ENCODE data around the gene GOT2. TPM values are rescaled to one million over a fixed set of nuclear protein-coding genes. Genes with fewer than 3 reads are reported as not detected.
A peak's percentile ranks its signal among the peaks of the same experiment; 100 is the strongest.
"Not testable (repeated sequence)": the region's sequence is repeated elsewhere in the genome, so short reads cannot be mapped to it uniquely, and the experiment has no call there.

GOT2 gene
- total RNA-seq, 1 donor from 2014 or later: 121 TPM

DNA sequence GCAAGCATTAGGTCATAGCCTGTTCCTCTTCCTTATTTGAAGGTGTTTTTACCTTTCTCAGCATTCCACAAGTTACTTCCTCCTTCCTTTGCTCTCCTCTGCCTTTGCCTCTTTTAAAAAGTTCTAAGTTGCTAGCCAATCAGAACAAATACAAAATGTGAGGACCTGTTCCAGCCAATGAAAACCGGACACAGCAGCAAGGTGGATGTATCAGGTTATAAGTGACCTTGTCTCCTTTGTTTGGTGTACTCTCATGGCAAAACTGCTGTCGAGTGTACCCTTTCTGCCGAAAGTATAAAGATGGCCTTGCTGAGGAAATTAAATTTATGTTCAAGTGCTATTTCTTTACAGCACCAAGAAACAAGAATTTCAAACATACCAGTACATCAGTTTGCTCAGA, 2.2 kb upstream of the GOT2 start:
- H3K4me1 Mint-ChIP-seq (ENCODE audit: low read depth): peaks cover 17% of the 10 kb centered on the region
- H3K27me3 Mint-ChIP-seq (ENCODE audit: low read depth); intact Hi-C loops (cut with micrococcal nuclease); DNase-seq (ENCODE audit: low spot score); H3K27ac Mint-ChIP-seq; H3K9me3 Mint-ChIP-seq; H3K4me3 Mint-ChIP-seq (ENCODE audit: low read depth): not testable (repeated sequence)
- peaks cover 11% of the 10 kb centered on the region for H3K36me3 Mint-ChIP-seq (ENCODE audit: low read depth)

DNA sequence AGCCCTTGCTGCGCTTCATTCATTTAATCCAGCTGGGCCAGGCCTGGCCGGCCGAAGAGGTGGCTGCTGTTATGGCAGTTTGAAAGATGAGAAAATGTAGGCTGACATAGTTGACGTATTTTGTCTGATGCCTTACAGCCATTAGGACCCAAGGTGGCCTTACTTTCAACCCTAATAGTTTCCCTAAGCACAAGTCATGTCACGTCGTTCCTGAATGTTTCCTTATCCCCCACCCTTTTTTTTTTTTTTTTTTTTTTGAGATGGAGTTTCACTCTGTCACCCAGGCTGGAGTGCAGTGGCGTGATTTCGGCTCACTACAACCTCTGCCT, 307 bp upstream of the GOT2 start:
- DNase-seq (ENCODE audit: low spot score): no peak
- H3K36me3 Mint-ChIP-seq (ENCODE audit: low read depth): peaks cover 18% of the 10 kb centered on the region
- peaks cover 2% of the 10 kb centered on the region for H3K27me3 Mint-ChIP-seq (ENCODE audit: low read depth)
- intact Hi-C loops (cut with micrococcal nuclease): loop anchor here (1.0 to 5.0 kb wide), 5 partner anchors 22 to 237 kb away; partner anchors contain the start of genes CNOT1, SETD6 and SLC38A7
- peak overlapping the region; percentile 99 for H3K4me3 Mint-ChIP-seq (ENCODE audit: low read depth)
- H3K9me3 Mint-ChIP-seq: no peaks in the 10 kb centered on the region
- H3K27ac Mint-ChIP-seq: peak overlapping the region; percentile 98
- H3K4me1 Mint-ChIP-seq (ENCODE audit: low read depth): peaks cover 24% of the 10 kb centered on the region

- Mint-ChIP-seq H3K27ac (peak overlapping the region; percentile 94), H3K4me1 (ENCODE audit: low read depth) (peaks cover 26% of the 10 kb centered on the region), H3K9me3 (no peaks in the 10 kb centered on the region), H3K27me3 (ENCODE audit: low read depth) (peaks cover 2% of the 10 kb centered on the region), H3K4me3 (ENCODE audit: low read depth) (peak overlapping the region; percentile 99), H3K36me3 (ENCODE audit: low read depth) (peaks cover 18% of the 10 kb centered on the region)
- intact Hi-C loops (cut with micrococcal nuclease): loop anchor here (5.0 kb wide), 3 partner anchors 51 to 236 kb away; partner anchors contain the start of genes SETD6 and SLC38A7
- DNase-seq (ENCODE audit: low spot score): no peak
Measured at GRCh38 chr16:58733248-58733670, 857 bp downstream of the GOT2 start.

- Mint-ChIP-seq H3K27me3 (ENCODE audit: low read depth) (peaks cover 2% of the 10 kb centered on the region), H3K27ac (peak overlapping the region; percentile 94), H3K4me3 (ENCODE audit: low read depth) (peak overlapping the region; percentile 99), H3K36me3 (ENCODE audit: low read depth) (peaks cover 18% of the 10 kb centered on the region), H3K9me3 (no peaks in the 10 kb centered on the region), H3K4me1 (ENCODE audit: low read depth) (peaks cover 26% of the 10 kb centered on the region)
- no peak for DNase-seq (ENCODE audit: low spot score)
- intact Hi-C loops (cut with micrococcal nuclease): loop anchor here (5.0 kb wide), 3 partner anchors 50 to 235 kb away; partner anchors contain the start of genes SETD6 and SLC38A7
Measured at GRCh38 chr16:58732545-58733247, 1.4 kb downstream of the GOT2 start.

- H3K27ac Mint-ChIP-seq: no peak overlapping the region
- no peaks in the 10 kb centered on the region for H3K9me3 Mint-ChIP-seq
- peaks cover 18% of the 10 kb centered on the region for H3K36me3 Mint-ChIP-seq (ENCODE audit: low read depth)
- no peaks in the 10 kb centered on the region for H3K27me3 Mint-ChIP-seq (ENCODE audit: low read depth)
- no peak overlapping the region for H3K4me3 Mint-ChIP-seq (ENCODE audit: low read depth)
- H3K4me1 Mint-ChIP-seq (ENCODE audit: low read depth): peaks cover 29% of the 10 kb centered on the region
- DNase-seq (ENCODE audit: low spot score): no peak
- intact Hi-C loops (cut with micrococcal nuclease): loop anchor here (5.0 kb wide), 3 partner anchors 49 to 234 kb away; partner anchors contain the start of genes SETD6 and SLC38A7
Measured at GRCh38 chr16:58730724-58731370, 3.3 kb downstream of the GOT2 start.

DNA sequence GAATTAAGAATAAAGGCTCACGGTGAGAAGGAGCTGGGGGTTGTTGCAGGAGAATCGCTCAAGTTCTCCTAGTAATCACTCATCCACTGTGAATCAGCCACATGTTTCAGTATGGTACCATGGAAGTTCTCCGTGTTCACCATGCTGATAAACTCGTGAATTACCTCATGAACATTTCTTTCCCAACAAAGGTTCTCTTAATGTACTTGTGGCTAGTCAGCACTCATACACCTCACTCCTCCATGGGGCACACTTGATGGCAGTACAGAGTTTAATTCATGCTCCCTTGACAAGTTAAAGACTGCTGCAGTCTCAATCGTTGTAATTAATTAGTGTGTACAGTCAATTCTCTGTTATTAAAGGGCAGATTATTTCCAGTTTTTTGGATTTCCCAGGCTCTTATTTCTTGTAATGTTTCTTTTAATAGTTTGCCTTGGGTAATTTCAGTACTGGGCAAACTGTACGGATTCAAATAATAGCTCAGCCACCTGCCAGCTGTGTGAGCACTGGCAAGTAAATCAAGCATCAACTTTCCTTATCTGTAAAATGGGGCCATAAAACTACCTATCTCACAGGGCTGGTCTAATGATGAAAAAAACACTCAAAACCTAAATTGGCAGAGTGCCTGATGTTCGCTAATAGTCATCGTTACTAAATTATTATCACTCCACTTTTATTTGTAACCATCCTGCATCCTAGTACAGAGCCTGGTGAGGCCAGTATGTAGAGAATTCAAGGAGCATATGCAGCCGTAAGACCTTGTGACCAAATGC, 6.1 kb downstream of the GOT2 start:
- Mint-ChIP-seq H3K27ac (no peak overlapping the region), H3K9me3 (no peaks in the 10 kb centered on the region), H3K4me3 (ENCODE audit: low read depth) (no peak overlapping the region), H3K27me3 (ENCODE audit: low read depth) (no peaks in the 10 kb centered on the region), H3K36me3 (ENCODE audit: low read depth) (peaks cover 31% of the 10 kb centered on the region), H3K4me1 (ENCODE audit: low read depth) (peaks cover 23% of the 10 kb centered on the region)
- no peak for DNase-seq (ENCODE audit: low spot score)
- intact Hi-C loops (cut with micrococcal nuclease): no loop called here

DNA sequence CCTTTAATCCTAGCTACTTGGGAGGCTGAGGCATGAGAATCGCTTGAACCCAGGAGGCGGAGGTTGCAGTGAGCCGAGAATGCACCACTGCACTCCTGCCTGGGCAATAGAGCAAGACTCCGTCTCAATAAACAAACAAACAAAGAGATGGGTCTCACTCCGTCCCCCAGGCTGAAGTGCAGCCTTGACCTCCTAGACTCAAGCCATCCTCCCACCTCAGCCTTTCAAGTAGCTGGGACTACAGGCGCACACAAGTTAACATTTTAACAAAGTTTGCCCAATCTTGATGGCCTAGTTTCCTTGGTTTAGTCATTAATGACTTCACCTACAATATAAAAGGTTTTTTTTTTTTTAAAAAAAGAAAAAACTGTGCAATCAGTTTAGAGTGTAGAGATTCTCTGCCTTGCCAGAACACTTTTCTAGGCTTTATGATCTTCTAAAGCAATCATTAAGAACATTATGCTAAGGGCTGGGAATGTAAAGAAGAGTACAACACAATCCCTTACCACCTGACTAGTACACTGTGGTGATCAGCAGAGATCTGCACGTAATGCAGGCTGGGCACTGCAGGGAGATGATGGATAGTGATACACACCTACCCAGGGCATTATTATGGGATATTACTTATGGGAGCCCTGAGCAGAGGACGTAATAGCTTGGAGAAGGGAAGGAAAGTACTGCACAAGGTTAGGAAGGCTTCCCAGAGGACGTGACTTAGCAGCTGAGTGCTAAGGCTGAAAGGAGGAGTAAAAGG, 6.9 kb downstream of the GOT2 start:
- Mint-ChIP-seq H3K36me3 (ENCODE audit: low read depth) (peaks cover 33% of the 10 kb centered on the region), H3K4me1 (ENCODE audit: low read depth) (peaks cover 17% of the 10 kb centered on the region), H3K27me3 (ENCODE audit: low read depth) (no peaks in the 10 kb centered on the region), H3K4me3 (ENCODE audit: low read depth) (no peak overlapping the region), H3K27ac (peak overlapping the region; percentile 3), H3K9me3 (no peaks in the 10 kb centered on the region)
- intact Hi-C loops (cut with micrococcal nuclease): no loop called here
- no peak for DNase-seq (ENCODE audit: low spot score)

DNA sequence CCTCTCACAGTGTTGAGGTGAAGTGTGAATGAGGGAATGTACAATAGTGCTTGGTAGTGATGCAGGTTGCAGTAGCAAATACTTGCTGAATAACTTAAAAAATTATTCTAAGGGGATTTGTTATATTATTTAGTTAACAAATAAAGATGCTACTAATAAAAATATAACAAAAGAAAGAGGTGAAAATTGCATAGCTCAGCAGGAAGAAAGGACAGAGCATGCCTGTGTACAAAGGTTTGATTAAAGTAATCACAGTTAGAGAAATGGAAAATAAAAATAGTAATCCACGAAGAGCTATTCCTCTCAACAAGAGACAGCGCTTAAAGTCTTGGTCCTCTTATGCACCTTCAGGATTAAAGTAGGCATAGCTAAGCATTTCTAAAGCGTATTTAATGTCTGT, 11.0 kb downstream of the GOT2 start:
- H3K4me1 Mint-ChIP-seq (ENCODE audit: low read depth): peaks cover 3% of the 10 kb centered on the region
- no peaks in the 10 kb centered on the region for H3K27me3 Mint-ChIP-seq (ENCODE audit: low read depth)

DNA sequence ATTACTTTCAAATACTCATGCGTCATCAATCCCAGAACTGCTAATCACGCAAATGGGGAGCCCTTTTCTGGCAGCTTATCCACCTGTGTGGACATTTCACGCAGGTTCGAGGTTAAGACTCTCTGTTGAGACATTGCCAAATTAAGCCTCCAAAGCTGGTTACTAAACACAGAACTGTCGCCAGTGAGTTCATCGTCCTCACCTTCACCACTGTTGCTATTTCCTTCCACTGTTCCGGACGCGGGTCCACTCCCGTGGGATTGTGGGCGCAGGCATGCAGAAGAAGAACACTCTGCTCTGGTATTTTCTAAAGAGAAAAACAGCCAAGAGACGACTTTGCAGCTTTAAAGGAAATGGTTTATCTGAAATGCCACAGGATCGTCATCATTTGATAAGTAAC, 16.1 kb downstream of the GOT2 start:
- peaks cover 68% of the 10 kb centered on the region for H3K36me3 Mint-ChIP-seq (ENCODE audit: low read depth)
- no peak overlapping the region for H3K4me3 Mint-ChIP-seq (ENCODE audit: low read depth)

More for the DNA sequence above, 11.0 kb downstream of the GOT2 start:
- Mint-ChIP-seq H3K4me3 (ENCODE audit: low read depth) (no peak overlapping the region), H3K27ac (no peak overlapping the region), H3K9me3 (no peaks in the 10 kb centered on the region), H3K36me3 (ENCODE audit: low read depth) (peaks cover 45% of the 10 kb centered on the region)
- no peak for DNase-seq (ENCODE audit: low spot score)
- intact Hi-C loops (cut with micrococcal nuclease): no loop called here

DNA sequence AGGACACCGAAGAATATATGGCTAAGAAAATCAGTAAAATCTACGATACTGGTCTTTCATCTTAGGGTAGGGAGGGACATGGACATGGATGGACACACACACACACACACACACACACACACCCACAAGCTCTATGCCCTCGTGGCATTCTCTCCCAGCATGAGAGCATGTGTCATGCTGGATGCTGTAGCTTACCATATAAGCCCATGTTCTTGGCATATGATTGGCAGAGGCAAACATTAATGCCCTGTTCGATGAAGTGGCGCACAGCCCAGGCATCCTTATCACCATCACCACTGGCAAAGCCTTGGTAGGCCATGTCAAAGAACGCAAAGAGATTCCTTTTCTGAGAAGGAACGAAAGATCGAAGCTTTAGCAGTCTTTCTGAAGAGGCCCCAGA, 17.6 kb downstream of the GOT2 start:
- H3K27ac Mint-ChIP-seq: no peak overlapping the region
- intact Hi-C loops (cut with micrococcal nuclease): no loop called here
- no peak overlapping the region for H3K4me3 Mint-ChIP-seq (ENCODE audit: low read depth)
- peaks cover 70% of the 10 kb centered on the region for H3K36me3 Mint-ChIP-seq (ENCODE audit: low read depth)
- no peak for DNase-seq (ENCODE audit: low spot score)
- no peaks in the 10 kb centered on the region for H3K9me3 Mint-ChIP-seq
- no peaks in the 10 kb centered on the region for H3K27me3 Mint-ChIP-seq (ENCODE audit: low read depth)
- H3K4me1 Mint-ChIP-seq (ENCODE audit: low read depth): no peaks in the 10 kb centered on the region

More for the DNA sequence above, 16.1 kb downstream of the GOT2 start:
- Mint-ChIP-seq H3K9me3 (no peaks in the 10 kb centered on the region), H3K27me3 (ENCODE audit: low read depth) (no peaks in the 10 kb centered on the region), H3K4me1 (ENCODE audit: low read depth) (no peaks in the 10 kb centered on the region), H3K27ac (no peak overlapping the region)
- intact Hi-C loops (cut with micrococcal nuclease): no loop called here
- DNase-seq (ENCODE audit: low spot score): no peak

DNA sequence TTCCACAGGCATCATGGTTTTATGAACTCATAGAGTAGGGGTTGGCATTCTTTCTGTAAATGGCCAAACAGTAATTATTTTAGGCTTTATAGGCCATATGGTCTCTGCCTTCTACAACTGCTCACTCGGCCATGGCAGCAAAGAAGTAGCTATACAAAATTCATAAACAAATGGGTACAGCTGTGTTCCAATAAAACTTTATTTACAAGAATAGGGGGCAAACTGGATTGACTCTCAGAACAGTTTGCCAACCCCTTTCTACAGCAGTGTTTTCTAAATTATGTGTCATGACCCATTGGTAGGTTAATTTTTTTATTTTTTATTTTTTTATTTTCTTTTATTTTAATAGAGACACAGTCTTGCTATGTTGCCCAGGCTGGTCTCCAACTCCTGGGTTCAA, 20.4 kb downstream of the GOT2 start:
- no peak for DNase-seq (ENCODE audit: low spot score)
- H3K4me1 Mint-ChIP-seq (ENCODE audit: low read depth): no peaks in the 10 kb centered on the region
- H3K4me3 Mint-ChIP-seq (ENCODE audit: low read depth): no peak overlapping the region
- no peak overlapping the region for H3K27ac Mint-ChIP-seq
- no peaks in the 10 kb centered on the region for H3K27me3 Mint-ChIP-seq (ENCODE audit: low read depth)
- no peaks in the 10 kb centered on the region for H3K9me3 Mint-ChIP-seq
- intact Hi-C loops (cut with micrococcal nuclease): no loop called here
- H3K36me3 Mint-ChIP-seq (ENCODE audit: low read depth): peaks cover 66% of the 10 kb centered on the region

- no peak for DNase-seq (ENCODE audit: low spot score)
- no peak overlapping the region for H3K27ac Mint-ChIP-seq
- no peaks in the 10 kb centered on the region for H3K4me1 Mint-ChIP-seq (ENCODE audit: low read depth)
- no peaks in the 10 kb centered on the region for H3K9me3 Mint-ChIP-seq
- H3K4me3 Mint-ChIP-seq (ENCODE audit: low read depth): no peak overlapping the region
- intact Hi-C loops (cut with micrococcal nuclease): no loop called here
- no peaks in the 10 kb centered on the region for H3K27me3 Mint-ChIP-seq (ENCODE audit: low read depth)
- H3K36me3 Mint-ChIP-seq (ENCODE audit: low read depth): peaks cover 55% of the 10 kb centered on the region
Measured at GRCh38 chr16:58709333-58709732, 24.8 kb downstream of the GOT2 start.

Measured in activated T-helper 2 cell treated with anti-CD3 and anti-CD28 coated beads, Interferon-gamma antibody, Interleukin-2, Interleukin-4, amounts not matched to agents 10 μg/mL and 5 μg/mL and 100 μg/mL, durations not matched to agents 14 hours and 24 hours and 36 hours (primary cell).